Caco-2 (cell line): ENCODE measurements around the gene DMAC2. TPM values are rescaled to one million over a fixed set of nuclear protein-coding genes. Genes with fewer than 3 reads are reported as not detected.
"Not testable (repeated sequence)": the region's sequence is repeated elsewhere in the genome, so short reads cannot be mapped to it uniquely, and the experiment has no call there.

Experiments
- BruUV-seq: library from RNA; stranded (reverse); fragments of 400-500 nt; replicated peaks from 2 replicates; lab custom pipeline; 2021; lab: Mats Ljungman, UMichigan
- CTCF ChIA-PET: fragments of 300-600 bp; sonication (Branson Sonifier 250); formaldehyde crosslinking; loops from one replicate; lab custom pipeline; 2022; ENCODE audit warnings: antibody characterized with exemption; lab: Charles Lee
- POLR2A ChIA-PET: fragments of 300-600 bp; sonication (Branson Sonifier 250); formaldehyde crosslinking; loops from one replicate; lab custom pipeline; 2022; ENCODE audit warnings: antibody characterized with exemption; lab: Charles Lee
- DNase-seq, 2 experiments: peaks; one replicate each; pipeline versions ENCODE4 v3.0.0 to v3.0.0-alpha.2; 2020 to 2022
- H3K27me3 ChIP-seq: replicated peaks from 2 replicates; pipeline ENCODE4 v1.6.0; 2011; ENCODE audit warnings: low read length; ENCODE audit not compliant: control insufficient read depth, insufficient read depth
- H3K36me3 ChIP-seq: 2 replicates; pipeline ENCODE4 v1.5.1; 2011; ENCODE audit warnings: low read length; ENCODE audit not compliant: control insufficient read depth, insufficient read depth
- H3K4me1 ChIP-seq: fragments of 250-450 bp; sonication (Bioruptor Pico); 2 replicates; pipeline ENCODE4 v1.5.1; 2020; ENCODE audit warnings: mild to moderate bottlenecking
- H3K4me3 ChIP-seq: 2 replicates; pipeline ENCODE4 v1.5.1; 2011; ENCODE audit warnings: low read depth, mild to moderate bottlenecking, control low read depth, low read length
- H3K9me3 ChIP-seq: fragments of 250-450 bp; sonication (Bioruptor Pico); 2 replicates; pipeline ENCODE4 v1.5.1; 2020; ENCODE audit warnings: mild to moderate bottlenecking, moderate library complexity
- H3K27ac Mint-ChIP-seq: one replicate; pipeline ENCODE4 v1.8.0; 2022; ENCODE audit warnings: mixed read lengths; ENCODE audit not compliant: unreplicated experiment
- H3K27me3 Mint-ChIP-seq: one replicate; pipeline ENCODE4 v1.8.0; 2022; ENCODE audit warnings: mixed read lengths; ENCODE audit not compliant: insufficient read depth, unreplicated experiment
- H3K36me3 Mint-ChIP-seq: one replicate; pipeline ENCODE4 v1.8.0; 2022; ENCODE audit warnings: mild to moderate bottlenecking, mixed read lengths; ENCODE audit not compliant: insufficient read depth, unreplicated experiment
- H3K4me1 Mint-ChIP-seq: one replicate; pipeline ENCODE4 v1.8.0; 2022; ENCODE audit warnings: low read depth, mixed read lengths; ENCODE audit not compliant: unreplicated experiment
- H3K4me3 Mint-ChIP-seq: one replicate; pipeline ENCODE4 v1.8.0; 2022; ENCODE audit warnings: mild to moderate bottlenecking, moderate library complexity, mixed read lengths; ENCODE audit not compliant: unreplicated experiment
- H3K9me3 Mint-ChIP-seq: one replicate; pipeline ENCODE4 v1.8.0; 2022; ENCODE audit warnings: mixed read lengths; ENCODE audit not compliant: unreplicated experiment
- CTCF ChIP-seq, 2 experiments: fragments of 200-600 bp in 1 of 2; IDR thresholded peaks; 1 replicate in 1 of 2; 2 replicates in 1 of 2; pipeline versions ENCODE4 v1.5.1 to v1.8.0; 2011 to 2022; ENCODE audit warnings: antibody characterized with exemption in 1 of 2, control low read depth in 1 of 2, inconsistent platforms in 1 of 2, low read depth in 1 of 2, low read length in 1 of 2, mild to moderate bottlenecking in 1 of 2, moderate library complexity in 1 of 2; ENCODE audit not compliant: insufficient read depth in 1 of 2, severe bottlenecking in 1 of 2, unreplicated experiment in 1 of 2
- intact Hi-C: fragments of 100-400 bp; cut with micrococcal nuclease; formaldehyde crosslinking; loops from one replicate; pipeline ENCODE4 v1.10.0; 2022; ENCODE audit not compliant: unreplicated experiment
- total RNA-seq: library from RNA; stranded (reverse); gene quantifications from 2 replicates; pipeline ENCODE4 v1.2.3, GENCODE V29; 2022

Gene DMAC2
- total RNA-seq, 1 experiment from 2014 or later: 75.9 TPM

DNA sequence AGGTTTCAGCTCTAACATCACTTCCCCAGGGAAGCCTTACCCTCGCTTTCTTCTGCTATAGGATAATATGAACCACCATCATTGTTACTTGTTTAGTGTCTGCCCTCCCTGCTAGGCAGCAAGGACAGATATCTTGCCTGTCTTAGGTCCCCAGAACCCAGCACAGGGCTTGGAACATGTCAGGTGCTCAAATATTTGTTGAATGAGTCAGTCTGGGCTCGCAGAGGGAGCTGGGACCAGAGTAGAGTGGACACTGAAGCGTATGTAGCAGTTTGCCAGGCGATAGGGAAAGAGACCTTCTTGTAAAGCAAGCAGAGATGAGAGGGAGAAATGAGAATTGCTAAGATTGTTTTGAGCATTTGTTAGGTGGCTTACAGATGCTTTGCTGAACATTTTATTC lies 30.4 kb downstream of the DMAC2 start:
- intact Hi-C loops: loop anchor here (1.0 kb wide), 2 partner anchors 18 to 22 kb away; partner anchors contain the start of gene B3GNT8
- Mint-ChIP-seq H3K27ac (peak overlapping the region; percentile 89), H3K9me3 (no peaks in the 10 kb centered on the region), H3K4me1 (peaks cover 16% of the 10 kb centered on the region), H3K36me3 (peaks cover 21% of the 10 kb centered on the region), H3K4me3 (peak overlapping the region; percentile 59), H3K27me3 (no peaks in the 10 kb centered on the region)
- CTCF ChIA-PET: interaction anchor here (0.6 to 1.4 kb wide), 4 partner anchors 22 to 543 kb away, joined by 4 to 7 read pairs (median 6); partner anchors contain the start of gene DMAC2
- DNase-seq: peak; percentile 75 to 80
- Histone ChIP-seq H3K4me1 (peaks cover 15% of the 10 kb centered on the region), H3K27me3 (no peaks in the 10 kb centered on the region), H3K36me3 (no peaks in the 10 kb centered on the region; the same call in 1 of the 2 replicates), H3K9me3 (no peaks in the 10 kb centered on the region), H3K4me3 (no peak overlapping the region)
- TF ChIP-seq CTCF (IDR thresholded peaks at IDR 0.05; ENCODE audit: insufficient read depth in 1 of 2, low read depth in 1 of 2, low read length in 1 of 2, severe bottlenecking in 1 of 2, unreplicated experiment in 1 of 2): no peak
- POLR2A ChIA-PET: interaction anchor here (1.0 to 1.2 kb wide), 4 partner anchors 11 to 45 kb away, joined by 3 to 10 read pairs (median 6); partner anchors contain the start of genes B9D2 and DMAC2
- no TSS peak for BruUV-seq

- H3K9me3 ChIP-seq, H3K27me3 Mint-ChIP-seq, H3K9me3 Mint-ChIP-seq, H3K4me3 ChIP-seq, DNase-seq, H3K36me3 ChIP-seq, H3K27me3 ChIP-seq, BruUV-seq: not testable (repeated sequence)
- intact Hi-C loops: loop anchor here (1.0 kb wide), 2 partner anchors 18 to 22 kb away; partner anchors contain the start of gene B3GNT8
- Mint-ChIP-seq H3K27ac (peak overlapping the region; percentile 89), H3K4me1 (peaks cover 16% of the 10 kb centered on the region), H3K36me3 (peaks cover 20% of the 10 kb centered on the region), H3K4me3 (peak overlapping the region; percentile 59)
- H3K4me1 ChIP-seq: peaks cover 15% of the 10 kb centered on the region
- ChIA-PET CTCF (interaction anchor here (0.7 to 1.4 kb wide), 2 partner anchors 23 to 544 kb away, joined by 6 to 7 read pairs; no protein-coding TSS in a partner anchor), POLR2A (interaction anchor here (1.0 to 1.3 kb wide), 4 partner anchors 10 to 45 kb away, joined by 3 to 8 read pairs (median 6); partner anchors contain the start of gene B9D2)
Observed at GRCh38 chr19:41408846-41409245, 30.9 kb downstream of the DMAC2 start.

- H3K27ac Mint-ChIP-seq: no peak overlapping the region
- BruUV-seq: no TSS peak
- CTCF ChIA-PET: interaction anchor here (0.6 to 1.4 kb wide), 2 partner anchors 9 to 23 kb away, joined by 7 read pairs; no protein-coding TSS in a partner anchor
Observed at GRCh38 chr19:41408256-41408655, 31.5 kb downstream of the DMAC2 start.

More at GRCh38 chr19:41408256-41408655, 31.5 kb downstream of the DMAC2 start:
- POLR2A ChIA-PET: interaction anchor here (1.3 kb wide), 1 partner anchor 31 kb away, joined by 8 read pairs; no protein-coding TSS in a partner anchor
- Histone ChIP-seq H3K4me3 (no peak overlapping the region), H3K27me3 (no peaks in the 10 kb centered on the region), H3K4me1 (peaks cover 15% of the 10 kb centered on the region), H3K9me3 (no peaks in the 10 kb centered on the region), H3K36me3 (no peaks in the 10 kb centered on the region; the same call in 1 of the 2 replicates)
- Mint-ChIP-seq H3K36me3 (peaks cover 15% of the 10 kb centered on the region), H3K4me1 (peaks cover 16% of the 10 kb centered on the region), H3K27me3 (no peaks in the 10 kb centered on the region), H3K9me3 (no peaks in the 10 kb centered on the region), H3K4me3 (no peak overlapping the region)
- intact Hi-C loops: no loop called here
- no peak for TF ChIP-seq CTCF (IDR thresholded peaks at IDR 0.05; ENCODE audit: insufficient read depth in 1 of 2, low read depth in 1 of 2, low read length in 1 of 2, severe bottlenecking in 1 of 2, unreplicated experiment in 1 of 2)
- no peak for DNase-seq
